ENCODE results near the gene TMEM18.
"Not testable (repeated sequence)": the region's sequence is repeated elsewhere in the genome, so short reads cannot be mapped to it uniquely, and the experiment has no call there.

TMEM18 gene

GRCh38 chr2:684913-685312 lies 7.7 kb upstream of the TMEM18 start:
- peaks cover 11% of the 10 kb centered on the region for H3K36me3 Mint-ChIP-seq
- not testable (repeated sequence) for H3K27me3 Mint-ChIP-seq; H3K4me3 Mint-ChIP-seq; H3K9me3 Mint-ChIP-seq (ENCODE audit: low read depth); H3K4me1 Mint-ChIP-seq (ENCODE audit: low read depth); H3K27ac Mint-ChIP-seq

- peaks cover 8% of the 10 kb centered on the region for H3K9me3 Mint-ChIP-seq (ENCODE audit: low read depth)
- H3K4me1 Mint-ChIP-seq (ENCODE audit: low read depth), result peaks cover 11% of the 10 kb centered on the region
- no peak overlapping the region for H3K4me3 Mint-ChIP-seq
- no peak overlapping the region for H3K27ac Mint-ChIP-seq
- no peaks in the 10 kb centered on the region for H3K27me3 Mint-ChIP-seq
- H3K36me3 Mint-ChIP-seq, result peaks cover 11% of the 10 kb centered on the region
Observed at GRCh38 chr2:682226-682625, 5.0 kb upstream of the TMEM18 start.

GRCh38 chr2:681312-681711 lies 4.1 kb upstream of the TMEM18 start:
- Mint-ChIP-seq H3K27me3 (no peaks in the 10 kb centered on the region), H3K27ac (no peak overlapping the region), H3K9me3 (ENCODE audit: low read depth) (peaks cover 8% of the 10 kb centered on the region)

GRCh38 chr2:680496-680895 lies 3.3 kb upstream of the TMEM18 start:
- Mint-ChIP-seq H3K4me1 (ENCODE audit: low read depth) (peaks cover 22% of the 10 kb centered on the region), H3K4me3 (no peak overlapping the region), H3K27me3 (no peaks in the 10 kb centered on the region), H3K9me3 (ENCODE audit: low read depth) (peaks cover 8% of the 10 kb centered on the region), H3K27ac (no peak overlapping the region), H3K36me3 (peaks cover 11% of the 10 kb centered on the region)

More at GRCh38 chr2:681312-681711, 4.1 kb upstream of the TMEM18 start:
- Mint-ChIP-seq H3K36me3 (peaks cover 11% of the 10 kb centered on the region), H3K4me3 (no peak overlapping the region), H3K4me1 (ENCODE audit: low read depth) (peaks cover 14% of the 10 kb centered on the region)

- H3K4me3 Mint-ChIP-seq, result peak overlapping the region; percentile 95
- H3K36me3 Mint-ChIP-seq, result peaks cover 2% of the 10 kb centered on the region
- no peaks in the 10 kb centered on the region for H3K9me3 Mint-ChIP-seq (ENCODE audit: low read depth)
- H3K4me1 Mint-ChIP-seq (ENCODE audit: low read depth), result peaks cover 37% of the 10 kb centered on the region
- H3K27me3 Mint-ChIP-seq, result no peaks in the 10 kb centered on the region
- peak overlapping the region; percentile 97 for H3K27ac Mint-ChIP-seq
Observed at GRCh38 chr2:678964-679363, 1.8 kb upstream of the TMEM18 start.

- H3K4me1 Mint-ChIP-seq (ENCODE audit: low read depth), result peaks cover 40% of the 10 kb centered on the region
- H3K4me3 Mint-ChIP-seq, result peak overlapping the region; percentile 95
- no peaks in the 10 kb centered on the region for H3K27me3 Mint-ChIP-seq
- H3K9me3 Mint-ChIP-seq (ENCODE audit: low read depth), result no peaks in the 10 kb centered on the region
- peak overlapping the region; percentile 97 for H3K27ac Mint-ChIP-seq
- no peaks in the 10 kb centered on the region for H3K36me3 Mint-ChIP-seq
Observed at GRCh38 chr2:677959-678550, 849 bp upstream of the TMEM18 start.

- H3K9me3 Mint-ChIP-seq (ENCODE audit: low read depth), result no peaks in the 10 kb centered on the region
- H3K36me3 Mint-ChIP-seq, result no peaks in the 10 kb centered on the region
- H3K27me3 Mint-ChIP-seq, result no peaks in the 10 kb centered on the region
- H3K4me3 Mint-ChIP-seq, result peak overlapping the region; percentile 91
- H3K4me1 Mint-ChIP-seq (ENCODE audit: low read depth), result peaks cover 43% of the 10 kb centered on the region
- H3K27ac Mint-ChIP-seq, result peak overlapping the region; percentile 83
Observed at GRCh38 chr2:676647-677055, 555 bp downstream of the TMEM18 start.

- H3K4me3 Mint-ChIP-seq, result peak overlapping the region; percentile 91
- no peaks in the 10 kb centered on the region for H3K27me3 Mint-ChIP-seq
- H3K27ac Mint-ChIP-seq, result peak overlapping the region; percentile 83
- no peaks in the 10 kb centered on the region for H3K9me3 Mint-ChIP-seq (ENCODE audit: low read depth)
- H3K36me3 Mint-ChIP-seq, result no peaks in the 10 kb centered on the region
- H3K4me1 Mint-ChIP-seq (ENCODE audit: low read depth), result peaks cover 43% of the 10 kb centered on the region
Observed at GRCh38 chr2:675982-676646, 1.1 kb downstream of the TMEM18 start.

GRCh38 chr2:675460-675859 lies 1.7 kb downstream of the TMEM18 start:
- no peak overlapping the region for H3K27ac Mint-ChIP-seq

GRCh38 chr2:675051-675450 lies 2.2 kb downstream of the TMEM18 start:
- no peak overlapping the region for H3K27ac Mint-ChIP-seq

More at GRCh38 chr2:675460-675859, 1.7 kb downstream of the TMEM18 start:
- H3K36me3 Mint-ChIP-seq, result no peaks in the 10 kb centered on the region
- peaks cover 43% of the 10 kb centered on the region for H3K4me1 Mint-ChIP-seq (ENCODE audit: low read depth)
- peak overlapping the region; percentile 91 for H3K4me3 Mint-ChIP-seq
- no peaks in the 10 kb centered on the region for H3K9me3 Mint-ChIP-seq (ENCODE audit: low read depth)
- no peaks in the 10 kb centered on the region for H3K27me3 Mint-ChIP-seq

GRCh38 chr2:674321-674985 lies 2.8 kb downstream of the TMEM18 start:
- peaks cover 44% of the 10 kb centered on the region for H3K4me1 Mint-ChIP-seq (ENCODE audit: low read depth)
- H3K27me3 Mint-ChIP-seq, result no peaks in the 10 kb centered on the region
- H3K27ac Mint-ChIP-seq, result peak overlapping the region; percentile 38
- H3K9me3 Mint-ChIP-seq (ENCODE audit: low read depth), result no peaks in the 10 kb centered on the region
- H3K4me3 Mint-ChIP-seq, result peak overlapping the region; percentile 18
- peaks cover 1% of the 10 kb centered on the region for H3K36me3 Mint-ChIP-seq

More at GRCh38 chr2:675051-675450, 2.2 kb downstream of the TMEM18 start:
- Mint-ChIP-seq H3K4me3 (peak overlapping the region; percentile 18), H3K9me3 (ENCODE audit: low read depth) (no peaks in the 10 kb centered on the region), H3K4me1 (ENCODE audit: low read depth) (peaks cover 43% of the 10 kb centered on the region), H3K27me3 (no peaks in the 10 kb centered on the region), H3K36me3 (no peaks in the 10 kb centered on the region)

- H3K4me1 Mint-ChIP-seq (ENCODE audit: low read depth), result peaks cover 41% of the 10 kb centered on the region
- no peak overlapping the region for H3K4me3 Mint-ChIP-seq
- H3K27me3 Mint-ChIP-seq, result no peaks in the 10 kb centered on the region
- no peaks in the 10 kb centered on the region for H3K9me3 Mint-ChIP-seq (ENCODE audit: low read depth)
- no peak overlapping the region for H3K27ac Mint-ChIP-seq
- peaks cover 4% of the 10 kb centered on the region for H3K36me3 Mint-ChIP-seq
Observed at GRCh38 chr2:673615-674320, 3.4 kb downstream of the TMEM18 start.

- Mint-ChIP-seq H3K4me1 (ENCODE audit: low read depth) (peaks cover 37% of the 10 kb centered on the region), H3K4me3 (no peak overlapping the region), H3K9me3 (ENCODE audit: low read depth) (no peaks in the 10 kb centered on the region), H3K27me3 (no peaks in the 10 kb centered on the region), H3K27ac (no peak overlapping the region), H3K36me3 (peaks cover 4% of the 10 kb centered on the region)
Observed at GRCh38 chr2:673016-673415, 4.2 kb downstream of the TMEM18 start.

GRCh38 chr2:672606-672905 lies 4.7 kb downstream of the TMEM18 start:
- no peak overlapping the region for H3K4me3 Mint-ChIP-seq
- no peak overlapping the region for H3K27ac Mint-ChIP-seq

More at GRCh38 chr2:672606-672905, 4.7 kb downstream of the TMEM18 start:
- H3K9me3 Mint-ChIP-seq (ENCODE audit: low read depth), result no peaks in the 10 kb centered on the region
- H3K36me3 Mint-ChIP-seq, result peaks cover 7% of the 10 kb centered on the region
- H3K4me1 Mint-ChIP-seq (ENCODE audit: low read depth), result peaks cover 40% of the 10 kb centered on the region
- H3K27me3 Mint-ChIP-seq, result no peaks in the 10 kb centered on the region
